ENCODE data around the gene PACSIN2. TPM values are rescaled to one million over a fixed set of nuclear protein-coding genes. Genes with fewer than 3 reads are reported as not detected.

The PACSIN2 gene
- total and polyA plus RNA-seq, 2 of the 13 experiments (the other 11 are each of a cell fraction or from before 2014, with no cell fraction given) = 54.1 to 68.8 TPM

DNA sequence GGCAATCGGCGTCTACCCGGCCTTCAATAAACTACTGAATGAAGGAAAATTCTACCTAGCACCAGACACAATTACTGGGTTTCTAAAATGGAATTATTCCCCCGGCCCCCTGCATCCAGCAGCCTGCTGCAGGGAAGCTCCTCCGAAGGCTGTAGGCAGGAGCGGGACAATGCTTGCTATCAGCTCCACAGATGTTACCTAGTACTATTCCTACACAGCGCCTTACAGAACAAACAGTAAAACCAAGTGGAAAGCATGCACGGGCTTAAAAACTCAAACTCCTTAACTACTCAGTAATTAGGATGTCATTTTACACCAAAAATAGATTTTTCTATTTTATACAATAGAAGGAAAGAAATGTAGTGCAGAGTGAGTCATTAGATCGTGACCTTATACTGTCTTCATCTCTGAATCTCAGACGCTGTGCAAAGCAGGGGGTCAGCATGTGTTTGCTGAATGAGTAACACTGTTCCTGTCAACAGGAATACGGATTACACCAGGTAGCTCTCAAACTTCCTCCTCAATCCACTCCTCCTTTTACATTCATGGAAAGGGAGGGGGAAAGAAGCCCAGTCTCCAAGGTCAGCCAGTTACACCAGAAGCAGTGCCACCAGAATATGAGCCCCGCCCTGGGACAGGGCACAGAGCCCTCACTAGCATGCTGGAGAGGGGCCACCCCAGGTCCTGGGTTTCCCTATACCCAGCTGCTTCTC is 74.9 kb downstream of the PACSIN2 start:
- ChIA-PET CTCF (ENCODE audit: low intra/inter-chr PET ratio, low total read pairs) (no interaction called here), POLR2A (interaction anchor here (0.8 to 2.5 kb wide), 9 partner anchors 8 to 88 kb away, joined by 3 to 14 read pairs (median 4); partner anchors contain the start of gene PACSIN2)
- FAIRE-seq = peak; percentile 46
- no peak overlapping the region; a peak in 1 of 6 replicates for H3K4me3 ChIP-seq (replicated peaks in 1 of 3; ENCODE audit: insufficient read depth in 1 of 3, low read depth in 2 of 3, low read length in 3 of 3)
- H3K4me1 ChIP-seq (ENCODE audit: insufficient read depth, low read length) = peaks cover 76% of the 10 kb centered on the region
- H3K79me2 ChIP-seq (ENCODE audit: insufficient read depth, low read length) = peaks cover 82% of the 10 kb centered on the region
- peak overlapping the region; percentile 23 for H3K27ac ChIP-seq (ENCODE audit: extremely low read length, insufficient read depth, low read length)
- peak overlapping the region; percentile 43 for H3K4me2 ChIP-seq (ENCODE audit: low read depth, low read length)
- BruUV-seq (replicated peaks) = no TSS peak
- peak; percentile 88 for DNase-seq (ENCODE audit: low spot score)
- intact Hi-C loops (cut with micrococcal nuclease; ENCODE audit: unreplicated experiment) (loop anchor here (10.0 kb wide), 1 partner anchor 55 kb away; no protein-coding TSS in a partner anchor), in situ Hi-C loops (cut with HindIII; ENCODE audit: extremely low pct_ligation_motif_present, low pct_unique_long_range_greater_than_20kb) (loop anchor here (5.0 kb wide), 1 partner anchor 52 kb away; no protein-coding TSS in a partner anchor)
- no peaks in the 10 kb centered on the region for H3K27me3 ChIP-seq (ENCODE audit: control insufficient read depth in 1 of 2, insufficient read depth in 2 of 2, low read length in 2 of 2)
- no peaks in the 10 kb centered on the region for H3K9me3 ChIP-seq (ENCODE audit: low read length)
- WGBS (ENCODE audit: low lambda C conversion rate) = 55% methylated on average over 9 of the region's 12 CpGs
- H3K9ac ChIP-seq (ENCODE audit: insufficient read depth, low read depth, low read length) = no peak overlapping the region
- no peak overlapping the region for H2AFZ ChIP-seq (ENCODE audit: low read length)
- peak; percentile 89 for ATAC-seq
- H3K36me3 ChIP-seq (replicated peaks in 1 of 2; ENCODE audit: control insufficient read depth in 1 of 2, insufficient read depth in 2 of 2, low read length in 2 of 2) = peaks cover 5 to 16% of the 10 kb centered on the region in 2 experiments
- H4K20me1 ChIP-seq (ENCODE audit: insufficient read depth, low read length) = peaks cover 4% of the 10 kb centered on the region; the same call in 1 of the 2 replicates
- peak; percentile 87 for TF ChIP-seq RARA (CRISPR knock-in tag; IDR thresholded peaks at IDR 0.05)
- TF ChIP-seq IRX3 (CRISPR knock-in tag; IDR thresholded peaks at IDR 0.05; ENCODE audit: borderline replicate concordance, low read depth) = no peak
- TF ChIP-seq, protein P1, sequence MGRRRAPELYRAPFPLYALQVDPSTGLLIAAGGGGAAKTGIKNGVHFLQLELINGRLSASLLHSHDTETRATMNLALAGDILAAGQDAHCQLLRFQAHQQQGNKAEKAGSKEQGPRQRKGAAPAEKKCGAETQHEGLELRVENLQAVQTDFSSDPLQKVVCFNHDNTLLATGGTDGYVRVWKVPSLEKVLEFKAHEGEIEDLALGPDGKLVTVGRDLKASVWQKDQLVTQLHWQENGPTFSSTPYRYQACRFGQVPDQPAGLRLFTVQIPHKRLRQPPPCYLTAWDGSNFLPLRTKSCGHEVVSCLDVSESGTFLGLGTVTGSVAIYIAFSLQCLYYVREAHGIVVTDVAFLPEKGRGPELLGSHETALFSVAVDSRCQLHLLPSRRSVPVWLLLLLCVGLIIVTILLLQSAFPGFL (CRISPR knock-in tag; IDR thresholded peaks at IDR 0.05) = no peak
- no peak for TF ChIP-seq ZNF503 (CRISPR knock-in tag; IDR thresholded peaks at IDR 0.05)
- TF ChIP-seq SP2 (CRISPR knock-in tag; IDR thresholded peaks at IDR 0.05) = no peak
- TF ChIP-seq ZSCAN21 (CRISPR knock-in tag; IDR thresholded peaks at IDR 0.05; ENCODE audit: borderline replicate concordance) = no peak
- peak; percentile 55; the same call in 1 of the 2 replicates for TF ChIP-seq NR2C2 (CRISPR knock-in tag; IDR thresholded peaks at IDR 0.05; ENCODE audit: borderline replicate concordance)
- no peak for TF ChIP-seq SOX13 (IDR thresholded peaks at IDR 0.05)
- TF ChIP-seq SOX13 (CRISPR knock-in tag; conservative IDR thresholded peaks at IDR 0.05 in 1 of 2, IDR thresholded peaks at IDR 0.05 in 1 of 2) = peak in 1 of 2 experiments; percentile 72; a peak in 2 of 4 replicates
- 0 out of 2 replicates have a peak, but pooled peaks have one; percentile 43 for TF ChIP-seq KAT7 (CRISPR knock-in tag; IDR thresholded peaks at IDR 0.05; ENCODE audit: borderline replicate concordance)
- TF ChIP-seq ZNF101 (CRISPR knock-in tag; IDR thresholded peaks at IDR 0.05; ENCODE audit: borderline replicate concordance, low read depth) = no peak
- no peak for TF ChIP-seq ZSCAN12 (CRISPR knock-in tag; IDR thresholded peaks at IDR 0.05)
- TF ChIP-seq, protein P2, sequence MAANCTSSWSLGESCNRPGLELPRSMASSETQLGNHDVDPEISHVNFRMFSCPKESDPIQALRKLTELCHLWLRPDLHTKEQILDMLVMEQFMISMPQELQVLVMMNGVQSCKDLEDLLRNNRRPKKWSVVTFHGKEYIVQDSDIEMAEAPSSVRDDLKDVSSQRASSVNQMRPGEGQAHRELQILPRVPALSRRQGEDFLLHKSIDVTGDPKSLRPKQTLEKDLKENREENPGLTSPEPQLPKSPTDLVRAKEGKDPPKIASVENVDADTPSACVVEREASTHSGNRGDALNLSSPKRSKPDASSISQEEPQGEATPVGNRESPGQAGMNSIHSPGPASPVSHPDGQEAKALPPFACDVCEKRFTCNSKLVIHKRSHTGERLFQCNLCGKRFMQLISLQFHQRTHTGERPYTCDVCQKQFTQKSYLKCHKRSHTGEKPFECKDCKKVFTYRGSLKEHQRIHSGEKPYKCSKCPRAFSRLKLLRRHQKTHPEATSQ (CRISPR knock-in tag; IDR thresholded peaks at IDR 0.05; ENCODE audit: borderline replicate concordance) = no peak
- no peak for TF ChIP-seq ZNF383 (CRISPR knock-in tag; IDR thresholded peaks at IDR 0.05; ENCODE audit: borderline replicate concordance)
- TF ChIP-seq DR1 (CRISPR knock-in tag; IDR thresholded peaks at IDR 0.05) = no peak
- TF ChIP-seq, protein P3, sequence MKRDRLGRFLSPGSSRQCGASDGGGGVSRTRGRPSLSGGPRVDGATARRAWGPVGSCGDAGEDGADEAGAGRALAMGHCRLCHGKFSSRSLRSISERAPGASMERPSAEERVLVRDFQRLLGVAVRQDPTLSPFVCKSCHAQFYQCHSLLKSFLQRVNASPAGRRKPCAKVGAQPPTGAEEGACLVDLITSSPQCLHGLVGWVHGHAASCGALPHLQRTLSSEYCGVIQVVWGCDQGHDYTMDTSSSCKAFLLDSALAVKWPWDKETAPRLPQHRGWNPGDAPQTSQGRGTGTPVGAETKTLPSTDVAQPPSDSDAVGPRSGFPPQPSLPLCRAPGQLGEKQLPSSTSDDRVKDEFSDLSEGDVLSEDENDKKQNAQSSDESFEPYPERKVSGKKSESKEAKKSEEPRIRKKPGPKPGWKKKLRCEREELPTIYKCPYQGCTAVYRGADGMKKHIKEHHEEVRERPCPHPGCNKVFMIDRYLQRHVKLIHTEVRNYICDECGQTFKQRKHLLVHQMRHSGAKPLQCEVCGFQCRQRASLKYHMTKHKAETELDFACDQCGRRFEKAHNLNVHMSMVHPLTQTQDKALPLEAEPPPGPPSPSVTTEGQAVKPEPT (CRISPR knock-in tag; IDR thresholded peaks at IDR 0.05; ENCODE audit: low read depth) = no peak
- no peak for TF ChIP-seq SRF (IDR thresholded peaks at IDR 0.05; ENCODE audit: low read depth, low read length)
